Eye (tissue), 1 donor: Measurements from ENCODE around the gene PRG3.
"Not testable (repeated sequence)": the region's sequence is repeated elsewhere in the genome, so short reads cannot be mapped to it uniquely, and the experiment has no call there.

Source experiments
- DNase-seq: peaks from one replicate; pipeline ENCODE4 v3.0.0-alpha.2; 2015

PRG3 gene

DNA sequence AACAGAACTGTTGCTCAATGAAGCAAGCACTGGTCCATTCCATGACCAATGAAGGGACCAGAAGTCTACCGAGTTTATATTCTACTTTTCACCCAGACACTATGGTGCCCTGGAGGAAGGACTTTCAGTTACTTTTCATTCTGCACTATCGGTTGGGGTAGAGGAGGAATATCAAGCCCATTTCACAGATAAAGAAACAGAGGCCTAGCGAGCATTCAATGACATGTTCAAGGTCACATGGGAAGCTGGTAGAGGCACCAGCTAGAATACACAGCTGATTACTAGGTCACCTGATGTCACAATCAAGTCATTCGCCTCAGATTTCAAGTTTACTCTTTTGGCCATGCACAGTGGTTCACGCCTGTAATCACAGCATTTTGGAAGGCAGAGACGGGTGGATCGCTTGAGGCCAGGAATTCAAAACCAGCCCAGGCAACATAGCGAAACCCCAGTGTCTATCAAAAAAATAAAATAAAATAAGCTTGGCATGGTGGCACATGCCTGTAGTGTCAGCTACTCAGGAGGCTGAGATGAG lies 27.1 kb upstream of the PRG3 start:
- no peak for DNase-seq

DNA sequence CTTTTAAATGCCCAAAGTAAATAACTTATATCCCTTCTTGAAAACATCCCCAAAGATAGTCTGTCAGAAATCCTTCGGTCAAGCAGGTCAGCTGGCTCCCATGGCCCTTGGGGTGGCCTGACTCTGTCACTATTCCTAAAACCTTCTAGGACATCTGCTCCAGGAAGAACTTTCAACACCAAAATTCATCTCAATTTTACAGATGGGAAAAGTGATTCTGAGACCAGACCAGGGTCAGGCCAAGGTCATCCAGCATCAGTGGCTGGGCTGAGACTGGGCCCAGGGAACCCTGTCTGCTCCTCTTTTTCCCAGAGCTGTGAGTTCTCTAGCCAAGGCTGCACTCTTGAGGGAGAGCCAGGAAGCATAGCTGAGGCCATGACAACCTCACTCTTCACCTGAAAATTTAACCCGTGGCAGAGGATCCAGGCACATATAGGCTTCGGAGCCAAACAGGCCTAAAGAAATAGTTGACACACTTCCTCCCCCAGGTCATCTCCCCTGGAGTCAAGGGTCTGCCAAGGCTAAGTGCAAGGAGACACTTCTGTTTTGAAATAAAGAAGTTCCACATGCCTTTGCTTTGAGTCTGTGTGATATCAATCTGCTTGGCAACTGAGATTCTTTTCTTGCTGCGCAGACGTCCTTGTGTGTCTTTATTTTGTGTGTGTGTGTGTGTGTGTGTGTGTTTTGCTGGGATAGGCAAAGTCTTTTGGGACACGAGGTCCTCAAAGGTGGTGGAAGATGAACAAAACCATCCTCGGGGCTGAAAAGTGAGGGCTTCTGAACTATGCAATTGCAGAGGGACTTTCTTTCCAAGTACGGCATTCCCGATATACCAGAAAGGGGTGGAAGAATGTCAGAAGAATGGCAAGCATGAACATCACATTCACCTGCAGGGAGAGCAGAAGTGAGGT lies 26.3 kb upstream of the PRG3 start:
- DNase-seq = no peak

DNA sequence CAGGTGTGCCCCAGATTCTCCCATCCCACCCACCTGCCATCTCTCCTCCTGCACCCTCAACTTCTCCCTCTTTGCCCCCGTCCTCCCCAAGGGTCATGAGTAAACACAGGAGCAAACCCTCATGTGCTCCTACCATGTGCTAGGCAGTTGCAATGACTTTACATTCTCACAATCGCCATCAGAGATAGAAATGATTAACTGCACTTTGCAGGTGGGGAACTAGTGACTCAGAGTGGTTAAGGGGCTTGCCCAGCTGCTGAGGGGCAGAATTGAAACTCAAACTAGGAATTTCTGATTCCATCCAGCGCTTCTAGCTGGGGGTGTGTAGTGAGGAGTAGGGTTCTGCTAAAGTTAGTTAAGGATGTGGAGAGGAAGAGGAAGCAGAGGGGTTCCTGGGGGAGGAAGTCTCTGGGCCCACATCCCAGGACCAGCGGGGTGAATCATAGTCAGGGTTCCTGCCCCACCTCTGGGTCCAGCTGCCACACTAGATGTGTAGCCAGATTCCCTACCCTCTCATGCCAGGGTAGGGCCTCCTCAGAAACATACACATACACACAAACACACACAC lies 25.5 kb upstream of the PRG3 start:
- no peak for DNase-seq

DNA sequence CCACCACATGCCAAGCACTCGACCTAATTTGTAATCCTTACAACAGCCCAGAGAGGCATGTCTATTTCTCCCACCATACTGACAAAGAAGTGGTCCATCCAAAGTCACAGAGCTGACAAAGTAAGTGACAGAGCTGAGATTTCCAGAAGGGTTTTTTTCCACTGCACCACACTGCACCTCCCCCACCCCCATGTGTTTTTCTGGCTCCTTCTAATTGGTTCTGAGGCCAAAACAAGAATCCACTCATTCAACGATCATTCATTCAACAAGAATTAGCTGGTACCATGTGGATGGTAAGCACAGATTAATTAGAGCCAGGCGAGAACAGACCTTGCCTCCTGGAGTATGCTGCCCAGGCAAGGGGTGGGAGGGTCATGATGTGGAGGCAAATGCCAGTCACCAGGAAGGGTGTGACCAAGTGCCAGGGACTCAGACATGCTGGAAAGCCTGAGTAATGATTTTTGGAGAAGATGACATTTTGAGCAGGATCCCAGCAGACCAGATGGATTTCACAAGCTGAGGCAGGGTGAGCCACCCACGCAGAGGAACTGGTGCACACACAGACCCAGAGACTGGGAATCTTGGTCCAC lies 24.4 kb upstream of the PRG3 start:
- DNase-seq = peak; percentile 1

DNA sequence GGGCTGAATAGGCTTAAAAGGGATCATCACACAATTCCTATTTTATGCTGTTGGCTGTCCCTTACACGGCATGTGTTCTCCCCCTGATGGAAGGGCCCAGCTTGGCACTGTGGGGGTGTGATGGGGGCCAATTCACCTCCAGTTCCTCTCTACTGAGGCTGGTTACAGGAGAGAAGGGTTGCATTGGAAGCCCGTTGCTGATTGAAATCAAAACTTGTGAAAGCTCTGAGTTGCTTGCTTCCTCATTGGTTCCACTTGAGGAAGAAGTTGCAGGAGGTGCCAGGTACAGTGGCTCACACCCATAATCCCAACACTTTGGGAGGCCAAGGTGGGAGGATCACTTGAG lies 22.8 kb upstream of the PRG3 start:
- DNase-seq = no peak

DNA sequence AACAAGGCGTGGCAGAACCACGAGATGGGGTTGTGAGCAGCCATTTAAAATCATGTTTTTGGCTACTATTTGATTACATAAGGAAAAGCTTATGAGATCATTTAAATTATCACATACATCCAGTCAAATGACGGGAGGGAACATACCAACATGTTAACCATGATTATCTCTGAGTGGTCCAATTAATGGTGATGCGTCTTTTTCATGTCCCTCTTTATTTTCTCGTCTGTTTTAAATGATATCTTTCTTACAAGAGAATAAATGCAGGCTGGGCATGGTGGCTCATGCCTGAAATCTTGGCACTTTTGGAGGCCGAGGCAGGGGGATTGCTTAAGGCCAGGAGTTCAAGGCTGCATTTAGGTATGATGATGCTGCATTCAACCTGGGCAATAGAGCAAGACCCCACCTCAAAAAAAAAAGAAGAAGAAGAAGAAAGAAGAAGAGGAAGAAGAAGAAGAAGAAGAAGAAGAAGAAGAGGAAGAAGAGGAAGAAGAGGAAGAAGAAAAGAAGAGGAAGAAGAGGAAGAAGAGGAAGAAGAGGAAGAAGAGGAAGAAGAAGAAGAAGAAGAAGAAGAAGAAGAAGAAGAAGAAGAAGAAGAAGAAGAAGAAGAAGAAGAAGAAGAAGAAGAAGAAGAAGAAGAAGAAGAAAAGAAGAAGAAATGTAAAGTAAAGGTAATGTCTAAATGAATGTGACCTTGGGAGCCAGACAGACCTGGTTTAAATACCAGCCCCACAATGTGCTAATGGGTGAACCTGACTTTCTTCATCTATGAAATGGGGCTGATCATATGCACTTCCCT lies 22.3 kb upstream of the PRG3 start:
- DNase-seq = not testable (repeated sequence)

DNA sequence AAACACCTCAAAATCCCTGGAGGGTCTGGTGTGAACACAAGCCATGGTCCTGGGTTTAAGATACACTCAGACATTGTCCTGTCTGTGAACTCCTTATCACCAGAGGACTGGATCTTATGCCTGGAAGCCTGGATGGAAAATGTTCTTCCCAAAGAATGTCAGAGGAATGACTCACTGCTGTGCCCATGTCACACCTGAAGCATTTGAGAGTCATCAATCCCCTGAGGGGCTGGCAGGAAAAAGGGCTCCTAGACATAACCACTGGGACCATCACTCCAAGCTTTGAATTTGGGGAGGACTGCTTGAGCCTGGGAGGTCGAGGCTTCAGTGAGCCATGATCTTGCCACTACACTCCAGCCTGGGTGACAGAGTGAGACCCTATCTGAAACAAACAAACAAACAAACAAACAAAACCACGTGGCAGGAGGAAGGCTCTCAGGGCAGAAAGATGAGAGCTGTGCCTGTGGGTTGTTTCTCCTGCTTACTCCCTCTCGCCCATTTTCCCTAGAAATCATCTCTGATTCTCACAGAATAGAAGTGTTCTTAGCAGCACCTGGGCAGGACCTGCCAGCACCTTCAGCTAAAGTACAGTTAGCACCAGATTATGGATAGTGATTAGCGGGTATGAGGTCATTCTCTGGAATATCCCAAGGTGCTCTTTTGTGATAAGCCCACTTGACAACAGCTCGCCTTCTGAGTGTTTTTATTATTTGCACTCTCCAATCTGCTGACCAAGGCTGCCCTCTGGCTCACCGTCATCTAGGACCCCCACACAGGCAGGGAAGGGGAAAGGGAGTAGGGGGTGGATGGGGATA lies 21.4 kb upstream of the PRG3 start:
- DNase-seq = no peak

DNA sequence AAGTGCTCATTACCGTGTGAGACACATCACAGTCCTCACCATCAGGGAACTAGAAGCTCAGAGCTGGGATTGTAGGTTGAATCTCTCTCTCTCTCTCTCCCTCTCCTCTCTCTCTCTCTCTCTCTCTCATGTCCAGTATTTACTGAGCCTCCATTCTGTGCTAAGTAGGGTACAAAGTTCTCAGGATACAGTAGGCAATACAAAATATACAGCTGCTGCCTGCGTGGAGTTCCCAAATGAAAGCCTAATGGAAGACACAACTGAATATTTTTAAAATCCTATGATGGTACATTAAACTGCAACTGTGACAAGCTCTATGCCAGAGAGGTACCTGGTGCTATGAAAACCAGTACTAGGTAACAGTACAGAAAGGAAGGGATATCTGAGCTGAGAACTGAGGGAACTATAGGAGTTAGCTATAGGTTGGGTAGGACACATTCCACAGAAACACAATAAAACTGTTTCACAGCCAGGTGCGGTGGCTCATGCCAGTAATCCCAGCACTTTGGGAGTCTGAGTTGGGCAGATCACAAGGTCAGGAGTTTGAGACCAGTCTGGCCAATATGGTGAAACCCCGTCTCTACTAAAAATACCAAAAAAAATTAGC lies 19.1 kb upstream of the PRG3 start:
- no peak for DNase-seq

DNA sequence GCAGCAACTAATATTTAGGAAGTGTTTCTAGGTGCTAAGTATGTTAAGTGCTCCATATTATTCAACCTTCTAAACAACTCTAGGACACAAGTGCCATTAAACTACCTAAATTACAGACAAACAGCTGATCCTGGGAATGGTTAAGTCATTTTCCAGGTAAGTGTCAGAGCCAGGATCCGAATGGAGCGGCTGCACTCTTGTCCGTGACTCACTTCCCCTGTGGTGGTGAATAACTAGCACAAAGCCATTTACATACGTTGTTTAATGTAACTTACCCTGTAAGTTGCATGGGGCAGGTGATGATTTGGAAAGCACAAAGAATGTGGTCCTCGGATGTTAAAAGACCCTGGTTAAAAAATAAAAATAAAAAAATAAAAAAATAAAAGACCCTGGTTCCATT lies 18.3 kb upstream of the PRG3 start:
- DNase-seq = no peak

DNA sequence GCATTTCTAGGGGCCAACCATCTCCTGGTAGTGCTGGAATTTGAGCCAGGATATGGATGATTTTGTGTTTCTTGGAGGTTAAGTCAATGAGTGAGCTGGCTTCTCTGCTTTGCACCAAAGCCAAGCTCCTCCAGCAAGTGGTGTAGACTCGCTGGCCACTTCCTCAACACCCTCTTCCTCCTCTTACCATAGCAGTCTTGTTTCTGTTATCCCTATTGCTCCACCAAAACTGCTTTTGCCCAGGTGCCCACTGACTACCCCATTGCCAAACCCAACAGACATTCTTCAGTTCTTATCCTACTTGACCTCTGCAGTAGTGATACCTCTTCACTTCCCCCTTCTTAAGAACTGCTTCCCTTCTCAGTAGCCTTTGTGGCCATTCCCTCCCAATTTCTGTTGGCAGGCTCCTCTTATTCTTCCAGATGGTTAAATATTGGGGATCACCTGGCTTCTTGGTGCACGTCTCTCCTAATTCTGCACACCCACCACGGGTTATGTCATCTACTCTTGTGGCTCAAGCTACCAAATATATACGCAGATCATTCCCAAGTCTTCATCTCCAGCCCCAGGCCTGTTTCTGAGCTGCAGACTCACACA lies 16.5 kb upstream of the PRG3 start:
- no peak for DNase-seq

DNA sequence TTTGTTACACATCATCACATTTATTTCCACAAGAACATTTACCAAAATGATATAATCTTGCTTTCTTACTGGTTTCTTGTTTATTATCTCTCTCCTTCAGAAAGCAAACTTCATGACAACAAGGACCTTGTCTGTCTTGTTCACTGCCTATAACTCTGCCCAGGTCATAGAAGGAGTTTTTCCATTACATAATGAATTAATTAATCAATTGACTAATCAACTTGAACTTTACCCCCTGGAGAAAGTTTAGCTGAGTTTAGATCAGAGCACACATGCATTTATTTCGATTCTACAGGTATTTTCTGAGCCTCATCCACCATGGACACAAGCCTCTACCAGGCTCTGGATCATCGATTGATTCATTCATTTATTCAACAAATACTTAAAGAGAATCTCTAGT lies 15.8 kb upstream of the PRG3 start:
- no peak for DNase-seq

DNA sequence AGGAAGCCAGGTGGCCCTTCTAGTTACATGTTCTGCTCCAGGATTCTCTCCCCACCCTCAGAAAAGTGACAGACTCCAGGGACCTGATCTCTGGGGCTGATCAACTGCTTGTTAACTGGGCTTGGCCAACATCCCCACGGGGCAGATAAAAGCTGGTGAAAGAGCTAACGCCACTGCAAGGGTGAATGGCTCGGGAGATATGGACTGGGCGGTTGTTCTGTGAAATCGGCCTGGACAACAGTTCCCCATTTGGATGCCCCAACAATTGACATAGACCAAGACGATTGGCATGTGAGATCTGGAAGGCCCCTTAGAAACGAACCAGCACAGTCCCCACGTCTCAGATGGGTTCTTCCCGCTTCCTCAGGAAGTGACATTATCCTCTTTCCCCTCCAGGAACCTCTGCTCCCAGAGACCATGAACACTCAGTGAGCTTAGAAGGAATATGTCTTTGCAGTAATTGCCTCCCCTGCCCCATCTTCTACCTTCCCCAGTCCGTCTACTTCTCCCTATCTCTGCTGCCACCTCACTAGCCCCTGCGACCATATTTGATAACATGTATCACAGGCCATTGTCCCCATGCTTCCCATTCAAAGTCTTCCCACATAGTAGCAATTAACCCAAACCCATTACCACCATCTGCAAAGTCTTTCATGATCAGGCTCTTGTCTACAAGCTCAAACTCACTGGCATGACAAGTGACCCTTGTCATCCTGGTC lies 15.1 kb upstream of the PRG3 start:
- DNase-seq = no peak

DNA sequence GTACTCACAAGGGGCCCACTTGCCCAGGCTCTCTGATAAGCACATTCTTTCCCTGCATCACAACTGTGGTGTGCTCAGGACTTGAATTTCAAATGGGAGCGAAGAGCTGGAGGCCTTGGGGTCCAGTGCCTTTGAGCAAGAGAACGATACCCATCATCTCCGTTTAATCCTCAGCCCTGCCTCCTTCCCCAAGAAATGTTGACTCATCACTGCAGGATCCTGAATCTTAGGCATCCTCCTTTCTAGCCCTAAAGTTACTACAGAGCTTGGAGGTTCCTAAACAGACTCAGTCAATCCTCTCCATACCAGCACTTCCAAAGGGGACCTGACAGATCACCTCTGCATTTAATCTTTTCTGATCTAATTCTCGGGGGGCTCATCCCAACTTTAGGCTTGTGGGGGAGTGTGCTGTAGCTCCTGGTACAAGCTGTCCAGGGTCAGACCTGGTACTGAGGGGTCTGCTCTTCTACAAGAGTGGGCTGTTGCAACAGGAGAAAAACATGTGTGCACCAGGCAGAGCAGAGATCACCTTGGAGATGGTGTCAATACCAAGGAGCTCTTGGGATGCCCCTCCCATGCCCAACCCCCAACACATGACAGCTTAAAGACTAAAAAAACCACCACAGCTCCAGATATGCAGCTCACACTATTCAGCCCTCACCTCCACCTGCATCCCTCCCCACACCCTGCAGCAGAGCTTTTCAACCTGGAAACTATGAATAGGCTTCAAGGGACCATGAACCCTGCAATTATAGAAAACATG lies 13.4 kb upstream of the PRG3 start:
- DNase-seq = no peak

DNA sequence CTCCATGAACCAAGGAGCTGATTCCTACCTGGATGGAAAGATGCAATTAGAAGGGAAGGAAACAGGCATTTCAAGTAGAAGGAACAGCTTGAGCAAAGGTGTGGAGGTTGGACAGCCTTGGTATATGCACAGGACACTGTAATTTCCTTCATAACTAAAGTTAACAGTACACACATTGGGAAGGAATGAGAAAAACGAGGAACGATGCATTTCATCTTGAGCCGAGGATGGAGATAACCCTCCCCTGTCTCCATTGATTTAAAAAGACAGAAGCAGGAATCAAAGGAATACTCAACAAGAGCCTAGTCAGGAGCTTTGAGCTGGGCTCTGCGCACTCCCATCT lies 11.8 kb upstream of the PRG3 start:
- no peak for DNase-seq

DNA sequence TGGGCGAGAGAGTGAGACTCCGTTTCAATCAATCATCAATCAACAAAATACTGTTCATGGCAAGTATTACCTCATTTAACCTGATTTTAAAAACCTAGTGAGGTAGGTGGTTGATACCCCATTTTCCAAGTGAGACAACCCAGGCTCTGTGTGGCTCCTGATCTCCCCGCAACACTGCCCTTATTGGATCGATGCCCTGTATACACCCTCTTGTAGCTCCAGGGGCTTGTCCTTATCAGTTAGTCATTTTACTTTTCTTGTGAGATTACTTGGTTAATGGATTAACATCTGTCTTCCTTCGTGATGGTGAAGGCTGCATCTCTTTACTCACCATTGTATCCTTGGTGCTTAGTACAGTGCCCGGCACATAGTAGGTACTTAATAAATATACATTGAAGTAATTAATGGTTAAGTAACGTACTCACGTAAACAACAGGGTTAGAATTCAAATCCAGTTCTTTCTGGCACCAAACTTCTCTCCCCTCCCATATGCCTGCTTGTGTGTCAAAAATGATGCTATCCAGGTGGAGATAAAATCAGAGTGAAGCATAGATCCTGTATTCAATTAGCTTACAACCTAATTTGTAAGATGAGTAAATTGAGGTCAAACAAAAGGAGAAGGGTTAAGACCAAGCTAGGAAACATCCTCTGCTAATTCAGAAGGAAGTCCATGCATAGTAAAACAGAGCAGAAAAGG lies 11.3 kb upstream of the PRG3 start:
- no peak for DNase-seq

DNA sequence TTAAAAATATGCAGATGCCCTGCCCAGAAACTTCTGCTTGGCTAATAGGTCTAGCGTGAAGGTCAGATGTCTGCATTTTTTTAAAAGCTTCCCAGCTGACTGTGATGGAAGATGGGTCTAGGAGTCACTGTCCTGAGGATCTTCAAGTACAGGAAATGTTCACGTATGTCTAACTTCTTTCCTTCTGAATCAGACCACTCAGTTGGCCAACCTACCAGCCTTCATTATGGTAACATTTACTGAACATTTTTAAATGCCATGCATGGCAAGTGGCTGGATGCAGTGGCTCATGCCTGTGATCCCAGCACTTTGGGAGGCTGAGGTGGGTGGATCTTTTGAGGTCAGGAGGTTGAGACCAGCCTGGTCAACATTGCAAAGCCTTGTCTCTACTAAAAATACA lies 10.6 kb upstream of the PRG3 start:
- no peak for DNase-seq

DNA sequence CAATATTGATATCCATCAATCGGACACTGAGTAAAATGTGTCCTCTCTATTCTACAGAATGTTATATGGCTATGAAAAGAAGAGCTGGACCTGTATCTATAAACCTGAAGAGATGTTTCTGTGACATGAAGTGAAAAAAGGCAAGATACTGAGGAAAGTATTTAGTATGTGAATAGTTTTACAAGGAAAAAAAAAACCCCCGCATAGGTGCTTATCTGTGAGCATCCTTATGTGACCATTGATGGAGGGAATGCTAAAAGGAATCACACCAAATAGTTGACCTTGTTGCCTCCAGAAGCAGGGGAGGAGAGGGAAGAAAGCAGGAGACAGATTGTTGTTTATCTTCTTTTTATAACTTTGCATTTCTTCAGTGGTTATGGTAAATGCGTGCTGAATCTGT lies 10.2 kb upstream of the PRG3 start:
- DNase-seq = no peak

DNA sequence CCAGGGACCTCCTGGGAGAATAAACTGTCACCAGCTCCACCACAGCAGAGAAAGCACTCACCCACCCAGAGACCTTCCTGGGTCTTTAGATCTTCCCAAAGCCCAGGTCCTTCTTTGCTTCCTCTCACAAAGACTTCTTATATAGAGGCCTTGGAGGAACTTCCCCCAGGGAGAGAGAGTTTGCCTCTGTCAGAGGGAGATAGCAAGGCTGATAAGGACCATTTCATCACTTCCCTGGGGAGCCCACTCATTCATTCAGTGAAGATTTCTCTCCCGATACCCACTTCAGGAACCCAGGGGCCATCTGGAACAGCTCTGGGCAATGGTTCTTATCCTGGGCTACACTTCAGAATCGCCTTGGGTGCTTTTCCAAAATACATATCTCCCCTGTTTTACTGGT lies 9.6 kb upstream of the PRG3 start, which contains the start of gene PRG2:
TSS of gene PRG2 (minus strand) at position 116 of the 400 bp plus-strand sequence. CDS start 706 bp downstream, outside the sequence.
- no peak for DNase-seq

DNA sequence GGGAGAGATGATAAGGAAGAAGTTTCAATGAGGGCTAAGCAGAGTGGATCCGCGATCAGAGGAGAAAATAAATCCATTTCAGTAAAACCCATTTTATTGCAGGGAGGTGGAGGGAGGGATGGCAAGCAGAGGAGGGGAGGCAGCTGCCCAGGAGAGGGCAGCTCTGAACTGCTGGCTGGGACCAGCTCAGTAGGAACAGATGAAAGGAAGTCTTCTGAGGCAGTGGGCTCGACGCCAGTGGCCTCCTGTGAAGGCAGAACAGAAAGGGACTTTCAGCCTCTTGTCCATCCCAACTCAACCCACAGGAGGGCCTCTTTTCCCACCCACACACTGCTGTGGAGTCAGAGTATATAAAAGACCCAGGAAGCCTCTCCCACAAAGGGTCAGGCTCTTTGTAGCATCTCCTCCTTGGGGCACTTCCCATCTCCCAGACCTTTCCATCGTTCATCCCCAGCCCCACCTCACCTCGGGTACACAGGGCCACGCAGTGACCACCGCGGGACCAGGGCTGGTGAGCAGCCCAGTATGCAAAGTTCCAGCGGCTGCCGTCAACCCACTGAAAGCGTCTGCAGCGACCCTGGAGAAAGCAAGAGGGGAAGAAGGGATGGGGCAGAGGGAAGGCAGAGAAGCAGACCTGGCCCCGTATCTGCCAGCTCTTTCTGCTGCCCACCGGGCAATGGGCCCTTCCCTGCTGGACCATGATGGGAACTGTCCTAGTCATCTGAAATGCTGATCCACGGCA lies 6.5 kb upstream of the PRG3 start:
- DNase-seq = no peak
